PC-9 (cell line): ENCODE results near the gene FOXN3. TPM values are rescaled to one million over a fixed set of nuclear protein-coding genes. Genes with fewer than 3 reads are reported as not detected.

ENCODE experiments used
- BruUV-seq: library from RNA; stranded (reverse); fragments of 400-500 nt; replicated peaks from 2 replicates; lab custom pipeline; 2021; lab: Mats Ljungman, UMichigan
- CTCF ChIA-PET: fragments of 300-600 bp; sonication (Branson Sonifier 250); formaldehyde crosslinking; loops from one replicate; lab custom pipeline; 2022; ENCODE audit warnings: antibody characterized with exemption; lab: Charles Lee
- POLR2A ChIA-PET: fragments of 300-600 bp; sonication (Branson Sonifier 250); formaldehyde crosslinking; loops from one replicate; lab custom pipeline; 2022; ENCODE audit warnings: antibody characterized with exemption; ENCODE audit not compliant: unreplicated experiment; lab: Charles Lee
- DNase-seq, 2 experiments: peaks; one replicate each; pipeline versions ENCODE4 v3.0.0 to v3.0.0-alpha.2; 2015 to 2022; ENCODE audit warnings: mixed read lengths in 1 of 2
- H2AFZ ChIP-seq: fragments of 200-600 bp; sonication (generic); 2 replicates; pipeline ENCODE4 v1.8.1; 2017; ENCODE audit warnings: antibody characterized with exemption
- H3F3A ChIP-seq: fragments of 200-600 bp; sonication (generic); 2 replicates; pipeline ENCODE4 v1.8.1; 2017; ENCODE audit warnings: antibody characterized with exemption, mild to moderate bottlenecking, low read depth; ENCODE audit not compliant: insufficient read depth
- H3K27ac ChIP-seq: fragments of 200-600 bp; sonication (generic); 2 replicates; pipeline ENCODE4 v1.6.1; 2016; ENCODE audit warnings: mixed run types
- H3K27me3 ChIP-seq: fragments of 200-600 bp; sonication (generic); 2 replicates; pipeline ENCODE4 v1.6.1; 2016; ENCODE audit warnings: low read depth, mixed run types; ENCODE audit not compliant: insufficient read depth
- H3K36me3 ChIP-seq: fragments of 200-600 bp; sonication (generic); 2 replicates; pipeline ENCODE4 v1.6.1; 2016; ENCODE audit warnings: low read depth, mixed run types
- H3K4me1 ChIP-seq: fragments of 200-600 bp; sonication (generic); replicated peaks from 2 replicates; pipeline ENCODE4 v1.6.1; 2016; ENCODE audit warnings: mixed run types; ENCODE audit not compliant: insufficient read depth
- H3K4me2 ChIP-seq: fragments of 200-600 bp; sonication (generic); 2 replicates; pipeline ENCODE4 v1.6.1; 2017; ENCODE audit warnings: mixed run types
- H3K4me3 ChIP-seq: fragments of 200-600 bp; sonication (generic); 2 replicates; pipeline ENCODE4 v1.6.1; 2016; ENCODE audit warnings: mixed run types
- H3K79me2 ChIP-seq: fragments of 200-600 bp; sonication (generic); 2 replicates; pipeline ENCODE4 v1.6.1; 2017; ENCODE audit warnings: low read depth, mixed run types
- H3K9me2 ChIP-seq: fragments of 200-600 bp; sonication (generic); 2 replicates; pipeline ENCODE4 v1.8.1; 2017; ENCODE audit warnings: mild to moderate bottlenecking; ENCODE audit not compliant: insufficient read depth
- H3K9me3 ChIP-seq: fragments of 200-600 bp; sonication (generic); 2 replicates; pipeline ENCODE4 v1.8.1; 2016; ENCODE audit warnings: low read depth; ENCODE audit not compliant: insufficient read depth
- H4K20me1 ChIP-seq: fragments of 200-600 bp; sonication (generic); 2 replicates; pipeline ENCODE4 v1.8.1; 2017; ENCODE audit not compliant: insufficient read depth
- CTCF ChIP-seq: fragments of 200-600 bp; sonication (generic); conservative IDR thresholded peaks from 2 replicates; pipeline ENCODE4 v1.6.1; 2017; ENCODE audit warnings: mixed run types, antibody characterized with exemption, mild to moderate bottlenecking, moderate library complexity
- EZH2 ChIP-seq: fragments of 200-600 bp; sonication (generic); IDR thresholded peaks from 2 replicates; pipeline ENCODE4 v1.8.0; 2017; ENCODE audit warnings: antibody characterized with exemption, low read depth
- intact Hi-C: fragments of 100-400 bp; cut with micrococcal nuclease; formaldehyde crosslinking; loops from one replicate; pipeline ENCODE4 v1.10.0; 2022; ENCODE audit not compliant: unreplicated experiment
- total RNA-seq: library from RNA; stranded (reverse); gene quantifications from 2 replicates; pipeline ENCODE4 v1.2.3, GENCODE V29; 2021

The FOXN3 gene
- total RNA-seq, 1 experiment from 2014 or later = 4.2 TPM

DNA sequence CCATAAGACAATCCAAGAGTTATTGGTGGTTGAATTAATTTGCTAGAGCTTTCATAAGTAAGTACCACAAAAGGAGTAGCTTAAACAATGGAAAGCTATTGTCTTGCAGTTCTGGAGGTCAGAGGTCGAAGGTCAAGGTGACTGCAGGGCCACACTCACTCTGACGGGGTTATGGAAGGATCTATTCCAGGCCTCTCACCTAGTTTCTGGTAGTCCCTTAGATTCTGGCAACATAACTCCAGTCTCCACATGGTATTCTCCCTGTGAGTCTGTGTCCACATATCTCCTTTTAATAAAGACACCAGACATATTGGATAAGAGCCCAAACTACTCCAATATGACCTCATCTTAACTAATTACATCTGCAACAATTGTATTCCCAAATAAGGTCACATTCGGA, 273.4 kb downstream of the FOXN3 start:
- H3K27ac ChIP-seq = no peak overlapping the region
- H3K9me3 ChIP-seq = no peaks in the 10 kb centered on the region
- no peaks in the 10 kb centered on the region for H3K9me2 ChIP-seq
- no TSS peak for BruUV-seq
- CTCF ChIA-PET = no interaction called here
- no peaks in the 10 kb centered on the region for H3K4me1 ChIP-seq
- H3F3A ChIP-seq = no peaks in the 10 kb centered on the region
- no peak overlapping the region for H2AFZ ChIP-seq
- TF ChIP-seq CTCF (no peak), EZH2 (no peak)
- POLR2A ChIA-PET = no interaction called here
- H3K27me3 ChIP-seq = 0 out of 2 replicates have a peak, but pooled peaks cover 9% of the 10 kb centered on the region
- no peak for DNase-seq
- H3K4me2 ChIP-seq = no peak overlapping the region
- no peaks in the 10 kb centered on the region for H4K20me1 ChIP-seq
- H3K4me3 ChIP-seq = no peak overlapping the region
- no peaks in the 10 kb centered on the region for H3K36me3 ChIP-seq
- no peaks in the 10 kb centered on the region for H3K79me2 ChIP-seq
- intact Hi-C loops = no loop called here

- TF ChIP-seq CTCF = no peak
- TF ChIP-seq EZH2 = no peak
- Histone ChIP-seq H4K20me1 (no peaks in the 10 kb centered on the region), H3F3A (no peaks in the 10 kb centered on the region), H3K4me2 (no peak overlapping the region), H3K36me3 (no peaks in the 10 kb centered on the region), H3K4me3 (no peak overlapping the region), H3K9me2 (no peaks in the 10 kb centered on the region), H3K9me3 (no peaks in the 10 kb centered on the region), H3K4me1 (0 out of 2 replicates have a peak, but pooled peaks cover under 1% of the 10 kb centered on the region), H3K27me3 (0 out of 2 replicates have a peak, but pooled peaks cover 9% of the 10 kb centered on the region), H3K79me2 (no peaks in the 10 kb centered on the region), H2AFZ (no peak overlapping the region), H3K27ac (no peak overlapping the region)
- BruUV-seq = no TSS peak
- CTCF ChIA-PET = no interaction called here
- no peak for DNase-seq
- intact Hi-C loops = no loop called here
- POLR2A ChIA-PET = no interaction called here
These were observed 274.7 kb downstream of the FOXN3 start for GRCh38 chr14:89142366-89142765.

- no peak overlapping the region for H3K27ac ChIP-seq
- intact Hi-C loops = no loop called here
- H3K4me1 ChIP-seq = 0 out of 2 replicates have a peak, but pooled peaks cover 5% of the 10 kb centered on the region
- no peaks in the 10 kb centered on the region for H3K9me2 ChIP-seq
- TF ChIP-seq CTCF (no peak), EZH2 (no peak)
- H3K4me3 ChIP-seq = no peak overlapping the region
- H3F3A ChIP-seq = no peaks in the 10 kb centered on the region; the same call in 1 of the 2 replicates
- H3K4me2 ChIP-seq = no peak overlapping the region
- 0 out of 2 replicates have a peak, but pooled peaks cover 9% of the 10 kb centered on the region for H3K27me3 ChIP-seq
- no peak for DNase-seq
- ChIA-PET POLR2A (no interaction called here), CTCF (no interaction called here)
- 0 out of 2 replicates have a peak, but pooled peaks cover under 1% of the 10 kb centered on the region for H3K9me3 ChIP-seq
- BruUV-seq = no TSS peak
- no peaks in the 10 kb centered on the region for H3K79me2 ChIP-seq
- H4K20me1 ChIP-seq = no peaks in the 10 kb centered on the region
- H3K36me3 ChIP-seq = no peaks in the 10 kb centered on the region
- no peak overlapping the region for H2AFZ ChIP-seq
These were observed 275.2 kb downstream of the FOXN3 start for GRCh38 chr14:89141862-89142261.
